Embryonic facial prominence (tissue), 1 donor: ENCODE data around the gene ARAP3.

Source experiments
- DNase-seq: peaks from one replicate; pipeline ENCODE4 v3.0.0-alpha.2; 2016; ENCODE audit errors: extremely low spot score

ARAP3 gene

DNA sequence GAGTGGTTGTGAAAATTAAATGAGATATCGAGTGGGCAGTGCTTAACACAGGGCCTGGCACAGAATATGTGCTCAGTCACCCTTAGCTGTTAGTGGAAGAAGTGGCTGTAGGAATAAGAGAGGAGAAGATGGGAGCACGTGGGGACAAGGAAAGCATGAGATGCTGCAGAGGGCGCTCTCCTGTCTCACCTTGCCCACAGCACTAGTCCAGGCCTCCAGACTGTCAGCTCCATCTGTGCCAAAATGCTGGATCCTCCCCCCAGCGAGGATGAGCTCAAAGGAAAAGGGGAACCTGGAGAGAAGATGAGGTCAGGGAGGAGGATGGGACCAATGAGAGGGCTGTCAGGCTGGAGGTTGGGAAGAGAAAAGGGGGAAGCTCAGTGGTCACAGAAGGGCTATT lies 12.5 kb downstream of the ARAP3 start:
- no peak for DNase-seq

DNA sequence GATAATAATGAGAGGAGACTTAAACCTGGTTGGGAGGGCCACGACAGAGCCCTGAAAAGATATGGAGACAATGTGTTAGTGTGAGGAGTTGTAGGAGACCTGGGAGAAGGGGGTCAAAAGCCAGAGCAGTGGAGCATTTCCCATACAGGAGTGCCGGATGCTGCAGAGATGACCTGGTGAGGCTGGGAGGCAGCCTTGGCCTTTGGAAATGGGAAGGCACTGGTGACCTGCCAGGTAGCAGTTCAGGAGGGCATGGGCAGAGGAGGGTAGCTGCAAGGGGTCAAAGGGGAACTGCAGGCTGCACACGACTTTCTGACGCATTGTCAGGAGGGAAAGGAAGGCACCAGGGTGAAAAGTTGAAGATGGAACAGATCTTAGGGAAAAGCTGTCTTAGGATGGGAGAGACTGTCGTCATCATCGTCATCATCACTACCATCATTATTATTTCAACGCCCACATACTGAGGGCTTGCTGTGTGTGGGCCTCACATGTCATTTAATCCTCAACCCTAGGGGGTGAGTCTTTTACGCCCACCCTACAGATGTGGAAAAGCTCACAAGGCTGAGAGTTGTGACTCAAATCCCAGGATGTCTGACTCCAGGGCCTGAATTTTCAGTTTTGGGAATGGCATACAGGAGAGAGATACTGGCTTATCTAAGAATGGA lies 13.3 kb downstream of the ARAP3 start:
- DNase-seq: no peak

DNA sequence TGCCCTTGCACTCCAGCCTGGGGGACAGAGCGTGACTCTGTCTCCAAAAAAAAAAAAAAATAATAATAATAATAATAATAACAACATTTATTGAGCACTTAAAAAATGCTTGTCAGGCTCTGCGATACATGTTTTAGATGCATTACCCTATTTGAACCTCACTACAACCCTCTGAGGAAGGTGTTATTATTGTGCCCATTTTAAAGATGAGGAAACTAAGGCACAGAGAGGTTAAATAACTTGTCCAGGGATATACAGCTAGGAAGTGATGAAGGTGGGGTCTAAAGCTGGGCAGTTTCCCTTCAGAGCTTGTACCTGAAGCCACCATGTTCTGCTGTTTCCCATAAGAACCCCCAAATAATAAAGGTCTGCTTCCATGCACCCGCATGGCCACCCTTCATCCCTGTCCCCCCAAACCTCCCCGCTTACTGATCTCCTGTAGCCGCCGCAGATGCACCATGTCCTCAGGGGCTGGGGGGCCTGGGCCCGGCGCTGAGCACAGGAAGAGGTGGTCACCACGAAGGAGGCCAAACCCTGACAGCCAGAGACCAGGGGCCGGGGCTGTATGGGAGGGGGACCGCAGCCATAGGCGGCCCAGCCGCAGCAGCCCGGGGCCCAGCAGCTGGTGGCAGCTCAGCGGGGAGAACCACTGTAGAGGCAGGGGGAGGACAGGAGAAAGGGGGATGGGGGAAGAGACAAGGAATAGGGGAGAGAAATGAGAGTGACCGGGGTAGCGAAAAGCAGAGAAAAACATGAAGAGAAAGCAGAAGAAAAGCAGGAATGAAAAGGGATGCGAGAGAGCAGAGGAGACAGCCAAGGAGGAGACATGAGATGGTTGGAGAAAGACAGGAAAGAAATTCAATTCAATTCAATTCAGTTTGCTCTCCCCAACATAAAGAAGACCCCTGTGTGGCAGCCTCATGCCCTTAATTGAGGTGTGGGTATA lies 15.8 kb downstream of the ARAP3 start:
- no peak for DNase-seq

GRCh38 chr5:141664733-141665461 lies 17.1 kb downstream of the ARAP3 start:
- DNase-seq: no peak

DNA sequence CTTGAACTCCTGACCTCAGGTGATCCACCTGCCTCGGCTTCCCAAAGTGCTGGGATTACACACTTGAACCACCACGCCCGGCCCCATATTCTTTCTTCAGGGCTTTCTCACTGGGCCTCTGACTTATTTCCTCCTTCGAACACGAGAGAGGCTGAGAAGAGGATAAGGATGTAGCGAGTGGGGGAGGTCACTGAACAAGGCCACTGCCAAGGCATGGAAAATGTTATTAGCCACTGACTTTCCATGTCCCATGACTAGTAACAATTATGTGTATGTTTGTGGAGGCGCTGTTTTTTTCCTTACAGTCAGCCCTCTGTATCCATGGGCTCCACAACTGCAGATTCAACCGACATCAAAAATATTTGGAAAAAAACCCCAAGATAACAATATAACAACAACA lies 18.5 kb downstream of the ARAP3 start:
- no peak for DNase-seq

DNA sequence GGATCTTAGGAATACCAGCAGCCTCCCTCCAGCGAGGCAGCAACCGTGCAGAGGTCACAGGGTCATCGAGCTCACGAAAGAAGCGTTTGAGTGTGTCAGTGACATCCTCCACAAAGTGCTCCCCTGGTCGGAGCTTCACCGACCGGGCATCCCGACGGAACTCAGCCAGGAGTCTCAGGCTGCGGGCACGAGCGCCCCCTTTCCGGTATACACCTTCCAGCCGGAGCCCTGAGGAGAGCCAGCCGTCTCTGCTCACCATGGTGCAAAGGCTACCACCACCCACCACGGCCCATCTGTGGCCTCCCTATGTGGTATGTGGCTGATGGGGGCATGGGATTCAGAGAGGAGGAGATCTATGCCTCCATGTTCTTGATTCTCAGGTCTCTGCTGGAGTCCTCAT lies 20.0 kb downstream of the ARAP3 start:
- no peak for DNase-seq

- no peak for DNase-seq
Observed at GRCh38 chr5:141657937-141658545, 24.0 kb downstream of the ARAP3 start.

- DNase-seq: no peak
Observed at GRCh38 chr5:141657404-141657803, 24.6 kb downstream of the ARAP3 start.

GRCh38 chr5:141656396-141656795 lies 25.6 kb downstream of the ARAP3 start:
- DNase-seq: no peak

- no peak for DNase-seq
Observed at GRCh38 chr5:141655020-141655419, 27.0 kb downstream of the ARAP3 start.

- no peak for DNase-seq
Observed at GRCh38 chr5:141654298-141654697, 27.7 kb downstream of the ARAP3 start.

DNA sequence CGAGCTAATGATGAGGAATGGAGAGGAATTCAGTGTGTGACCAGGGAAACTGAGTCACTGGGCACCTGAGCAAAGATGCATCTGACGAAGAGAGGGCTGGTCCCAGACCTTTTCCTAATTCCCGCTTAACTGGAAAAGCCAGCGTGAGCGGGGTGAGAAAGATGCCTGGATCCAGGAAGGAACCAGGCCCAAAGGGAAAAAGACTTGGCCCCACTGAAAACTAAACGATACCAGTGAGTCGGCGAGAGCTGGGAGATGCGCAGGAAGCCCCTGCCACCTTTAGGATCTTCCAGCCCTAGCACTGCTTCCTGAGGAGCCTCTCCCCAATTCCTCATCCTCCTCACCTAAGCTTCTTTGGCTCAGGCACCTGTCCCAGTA lies 30.3 kb downstream of the ARAP3 start:
- no peak for DNase-seq

DNA sequence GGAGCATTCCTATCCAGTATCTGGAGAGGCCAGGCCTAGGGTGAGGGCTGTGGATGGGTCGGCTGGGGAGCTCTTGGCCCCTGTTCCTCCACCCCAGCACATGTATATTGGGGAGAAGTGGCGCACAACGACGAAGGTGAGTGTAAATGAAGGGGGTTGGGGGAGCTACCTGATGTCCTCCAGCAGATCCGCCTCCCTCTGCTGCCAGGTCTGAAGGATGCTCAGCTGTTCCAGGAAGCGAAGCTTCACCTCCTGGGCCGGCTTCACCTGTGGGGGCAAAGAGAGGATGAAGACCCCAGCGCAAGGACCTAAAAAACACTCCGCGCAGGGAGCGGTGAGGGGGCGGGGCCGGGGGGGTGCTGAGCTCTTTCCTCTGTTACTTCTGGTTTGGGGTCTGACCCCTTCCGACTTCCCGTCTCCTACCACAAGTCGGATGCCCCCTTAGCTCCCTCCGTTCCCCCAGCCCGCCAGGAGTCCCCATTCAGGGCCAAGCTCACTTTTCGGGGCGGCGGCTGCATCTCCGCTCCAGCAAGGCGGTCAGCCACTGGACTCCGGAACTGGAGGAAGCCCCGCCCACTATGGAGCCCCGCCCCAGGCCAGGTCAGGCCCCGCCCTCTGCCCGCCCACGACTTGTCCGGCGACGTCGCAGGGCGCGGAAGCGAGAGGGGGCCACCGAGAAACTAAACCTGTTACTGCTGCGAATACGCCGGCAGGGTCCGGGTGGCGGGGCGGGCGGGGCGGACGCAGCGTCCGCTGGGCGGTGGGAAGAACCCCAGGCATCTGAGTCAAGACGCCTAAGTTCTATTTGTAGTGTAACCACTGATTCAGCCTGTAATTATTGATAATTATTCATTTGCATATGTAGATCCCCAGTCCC lies 30.9 kb downstream of the ARAP3 start, which contains the start of gene FCHSD1:
Gene FCHSD1, minus strand, starts transcription at position 568 of the 877 bp plus-strand sequence. Its CDS starts 50 bp downstream, at position 518.
- no peak for DNase-seq

GRCh38 chr5:141649972-141650371 lies 32.1 kb downstream of the ARAP3 start:
- DNase-seq: no peak

DNA sequence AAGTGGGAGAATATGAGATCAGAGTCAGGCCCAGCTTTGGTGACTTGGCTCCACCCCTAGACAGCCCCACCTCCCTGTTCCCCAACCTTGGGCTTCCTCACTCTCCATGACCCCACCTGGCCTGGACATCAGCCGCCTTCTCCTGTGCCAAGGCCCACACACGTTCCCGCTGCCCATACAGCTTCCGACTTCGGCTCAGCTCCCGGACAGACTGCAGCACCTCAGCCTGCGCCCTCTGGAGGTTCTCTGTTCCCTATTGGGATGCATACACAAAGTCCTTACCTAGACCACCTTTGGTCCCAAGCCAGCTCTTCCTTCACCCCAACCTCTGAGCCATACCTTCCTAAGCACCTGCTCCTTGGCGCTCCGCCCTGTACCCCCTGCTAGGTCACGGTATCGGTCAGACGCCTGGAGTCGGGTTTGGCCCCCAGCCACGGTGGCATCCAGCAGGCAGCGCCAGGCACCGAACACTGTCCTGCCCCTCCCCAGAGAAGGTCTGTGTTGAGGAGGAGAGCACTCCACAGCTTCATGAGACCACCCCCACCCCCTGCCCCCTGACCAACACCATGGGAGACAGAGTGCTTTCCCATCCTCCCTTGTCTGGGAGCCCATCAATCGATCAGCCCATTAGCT lies 32.9 kb downstream of the ARAP3 start:
- DNase-seq: no peak

- DNase-seq: no peak
Observed at GRCh38 chr5:141647851-141648250, 34.2 kb downstream of the ARAP3 start.

- DNase-seq: no peak
Observed at GRCh38 chr5:141647242-141647641, 34.8 kb downstream of the ARAP3 start.

DNA sequence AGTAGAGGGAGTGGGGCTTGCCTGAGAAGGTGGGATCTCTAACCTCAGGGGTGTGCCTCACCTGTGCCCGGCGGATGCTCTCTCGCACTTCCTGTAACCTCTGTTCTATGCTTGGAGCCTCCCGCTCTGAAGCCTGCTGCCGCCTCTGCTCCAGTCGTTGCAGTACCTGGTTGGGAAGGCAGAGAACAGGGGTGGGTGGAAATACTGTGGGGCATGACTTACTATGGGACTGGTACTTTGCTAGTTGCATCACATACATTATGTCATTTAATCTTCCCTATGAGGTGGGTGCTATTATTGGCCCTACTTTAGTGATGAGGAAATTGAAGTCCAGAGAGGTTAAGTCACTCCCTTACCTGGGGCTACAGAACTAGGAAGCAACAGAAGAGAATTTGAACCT lies 36.0 kb downstream of the ARAP3 start:
- DNase-seq: no peak

GRCh38 chr5:141641634-141642267 lies 40.3 kb downstream of the ARAP3 start:
- DNase-seq: no peak

DNA sequence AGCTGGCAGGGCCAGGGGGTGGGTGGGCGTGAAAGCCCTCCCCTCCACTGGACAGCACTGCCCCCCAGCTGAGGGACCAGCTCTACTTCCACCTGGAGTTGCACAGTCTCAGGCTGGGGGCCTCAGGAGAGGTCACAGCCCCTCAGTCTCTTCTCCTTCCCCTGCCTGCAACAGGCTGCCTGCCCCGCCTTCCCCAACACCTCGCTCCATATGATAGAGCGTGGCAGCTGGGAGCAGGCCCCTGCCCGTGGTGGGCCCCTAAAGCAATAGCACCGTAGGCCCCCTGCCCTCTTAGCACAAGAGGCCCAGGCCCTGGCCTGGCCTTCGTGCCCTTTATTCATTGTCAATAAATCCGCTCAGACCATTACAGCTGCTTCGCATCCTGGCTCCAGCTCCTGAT lies 41.3 kb downstream of the ARAP3 start:
- DNase-seq: no peak
